A549 (cell line): Measurements from ENCODE around the gene EXPH5. TPM values are rescaled to one million over a fixed set of nuclear protein-coding genes. Genes with fewer than 3 reads are reported as not detected.

Source experiments
- ATAC-seq, 2 experiments: fragments of 200-7000 bp in 1 of 2; fragments of >200 bp in 1 of 2; cut with Nextera tagmentation in 1 of 2; cut with Tn5 transposase in 1 of 2; 3 replicates each; pipeline versions ENCODE4 v1.8.0 to v1.9.1; 2018 to 2020; ENCODE audit warnings: mild to moderate bottlenecking in 1 of 2, moderate library complexity in 1 of 2
- CTCF ChIA-PET: fragments of 300-600 bp; sonication (Branson Sonifier 250); formaldehyde crosslinking; extraction: SDS; loops from one replicate; lab custom pipeline; 2021; ENCODE audit warnings: antibody characterized with exemption, inconsistent platforms; lab: Yijun Ruan, JAX
- POLR2A ChIA-PET: fragments of 350-600 bp; formaldehyde crosslinking; extraction: SDS; loops from one replicate; lab custom pipeline; 2021; ENCODE audit warnings: antibody characterized with exemption, inconsistent platforms; lab: Yijun Ruan, JAX
- DNase-seq, 2 experiments: peaks; one replicate each; pipeline versions ENCODE4 v3.0.0 to v3.0.0-alpha.2; 2011 to 2016; ENCODE audit warnings: low read depth in 1 of 2, low spot score in 1 of 2
- FAIRE-seq: peaks from 2 replicates; lab custom pipeline; 2011; peaks lifted over from hg19 to GRCh38; lab: Jason Lieb, UNC
- H3K27ac ChIP-seq, 2 experiments: fragments of >200 bp; sonication (Bioruptor Twin); formaldehyde crosslinking; 3 replicates each; pipeline ENCODE4 v1.5.1; 2016 to 2017
- H3K4me1 ChIP-seq: fragments of >200 bp; sonication (Bioruptor Twin); formaldehyde crosslinking; 3 replicates; pipeline ENCODE4 v1.6.1; 2016
- H3K4me2 ChIP-seq: fragments of >200 bp; sonication (Bioruptor Twin); formaldehyde crosslinking; 3 replicates; pipeline ENCODE4 v1.6.1; 2016
- H3K4me3 ChIP-seq: fragments of >200 bp; sonication (Bioruptor Twin); formaldehyde crosslinking; 3 replicates; pipeline ENCODE4 v1.5.1; 2016
- H3K9me3 ChIP-seq: fragments of >200 bp; sonication (Bioruptor Twin); formaldehyde crosslinking; 3 replicates; pipeline ENCODE4 v1.6.1; 2016
- CBX2 ChIP-seq: fragments of 200-600 bp; sonication (generic); IDR thresholded peaks from 2 replicates; pipeline ENCODE4 v1.6.1; 2016; ENCODE audit warnings: low read depth, mild to moderate bottlenecking, borderline replicate concordance
- CEBPB ChIP-seq, 2 experiments: fragments of >200 bp in 1 of 2; sonication (Bioruptor Twin) in 1 of 2; formaldehyde crosslinking in 1 of 2; IDR thresholded peaks; 2 replicates each; pipeline ENCODE4 v1.6.1; 2012 to 2016
- CHD2 ChIP-seq: fragments of 150-350 bp; IDR thresholded peaks from 2 replicates; pipeline ENCODE4 v1.6.1; 2014; ENCODE audit warnings: low read length; ENCODE audit not compliant: partially characterized antibody
- CHD4 ChIP-seq: fragments of 200-600 bp; sonication (generic); IDR thresholded peaks from 2 replicates; pipeline ENCODE4 v1.6.1; 2016; ENCODE audit warnings: antibody characterized with exemption, mild to moderate bottlenecking, borderline replicate concordance
- EHMT2 ChIP-seq: fragments of 200-600 bp; sonication (generic); IDR thresholded peaks from 2 replicates; pipeline ENCODE4 v1.6.1; 2016; ENCODE audit warnings: antibody characterized with exemption, low read depth, mild to moderate bottlenecking, moderate library complexity
- EP300 ChIP-seq, 2 experiments: fragments of >200 bp; sonication (Bioruptor Twin); formaldehyde crosslinking; IDR thresholded peaks; 2 replicates in 1 of 2; 3 replicates in 1 of 2; pipeline ENCODE4 v1.6.1; 2016 to 2017
- GATA3 ChIP-seq: IDR thresholded peaks from 2 replicates; pipeline ENCODE4 v1.6.1; 2012; ENCODE audit warnings: borderline replicate concordance
- HDAC2 ChIP-seq: fragments of 200-600 bp; sonication (generic); IDR thresholded peaks from 2 replicates; pipeline ENCODE4 v1.6.1; 2016
- HOXA7 ChIP-seq: fragments of 250-450 bp; sonication (Bioruptor Pico); IDR thresholded peaks from 2 replicates; pipeline ENCODE4 v1.5.0; 2020; ENCODE audit warnings: mild to moderate bottlenecking, moderate library complexity
- HOXB5 ChIP-seq: fragments of 250-450 bp; sonication (Bioruptor Pico); IDR thresholded peaks from 2 replicates; pipeline ENCODE4 v1.5.0; 2020; ENCODE audit warnings: mild to moderate bottlenecking, moderate library complexity
- JUNB ChIP-seq: fragments of >200 bp; sonication (Bioruptor Twin); formaldehyde crosslinking; IDR thresholded peaks from 2 replicates; pipeline ENCODE4 v1.6.1; 2016
- KDM1A ChIP-seq: fragments of 200-600 bp; sonication (generic); IDR thresholded peaks from 2 replicates; pipeline ENCODE4 v1.6.1; 2016; ENCODE audit warnings: low read depth, mild to moderate bottlenecking
- MAZ ChIP-seq: fragments of 150-350 bp; IDR thresholded peaks from 2 replicates; pipeline ENCODE4 v1.6.1; 2014; ENCODE audit warnings: antibody characterized with exemption, low read depth, low read length, borderline replicate concordance
- NFE2L2 ChIP-seq: fragments of 150-350 bp; conservative IDR thresholded peaks from 2 replicates; pipeline ENCODE4 v1.6.1; 2014; ENCODE audit warnings: low read length
- NPAS2 ChIP-seq: fragments of 250-450 bp; sonication (Bioruptor Pico); IDR thresholded peaks from 2 replicates; pipeline ENCODE4 v1.8.0; 2022; ENCODE audit warnings: mild to moderate bottlenecking, moderate library complexity, borderline replicate concordance
- RCOR1 ChIP-seq: fragments of 150-350 bp; IDR thresholded peaks from 2 replicates; pipeline ENCODE4 v1.6.1; 2014; ENCODE audit warnings: antibody characterized with exemption, low read length, low read depth
- RFX5 ChIP-seq: fragments of 450-650 bp; IDR thresholded peaks from 2 replicates; pipeline ENCODE4 v1.7.1; 2014; ENCODE audit warnings: antibody characterized with exemption, mild to moderate bottlenecking, moderate library complexity
- RNF2 ChIP-seq: fragments of 200-600 bp; sonication (generic); IDR thresholded peaks from 2 replicates; pipeline ENCODE4 v1.6.1; 2016; ENCODE audit warnings: low read depth, mild to moderate bottlenecking, antibody characterized with exemption, moderate library complexity, borderline replicate concordance
- SMC3 ChIP-seq: fragments of >200 bp; sonication (Bioruptor Twin); formaldehyde crosslinking; IDR thresholded peaks from 3 replicates; pipeline ENCODE4 v1.6.1; 2018; ENCODE audit warnings: inconsistent platforms
- SREBF2 ChIP-seq: fragments of 450-650 bp; IDR thresholded peaks from 2 replicates; pipeline ENCODE4 v1.6.1; 2014; ENCODE audit warnings: mild to moderate bottlenecking, moderate library complexity
- TP53 ChIP-seq: fragments of 250-450 bp; sonication (Bioruptor Pico); IDR thresholded peaks from 2 replicates; pipeline ENCODE4 v1.5.0; 2021; ENCODE audit warnings: mild to moderate bottlenecking, moderate library complexity
- ZC3H11A ChIP-seq: fragments of 450-650 bp; IDR thresholded peaks from 2 replicates; pipeline ENCODE4 v1.6.1; 2014; ENCODE audit warnings: antibody characterized with exemption, mild to moderate bottlenecking
- ZFP36 ChIP-seq: fragments of 450-650 bp; IDR thresholded peaks from 2 replicates; pipeline ENCODE4 v1.6.1; 2014; ENCODE audit warnings: borderline replicate concordance; ENCODE audit not compliant: partially characterized antibody
- WGBS: methylation state at CpG from one replicate; pipeline ENCODE4 v1.1.6; 2017; ENCODE audit errors: missing lambda C conversion rate; 5-methylcytosine and 5-hydroxymethylcytosine counted together
- polyA plus RNA-seq, 4 experiments: library from polyadenylated mRNA; depleted of rRNA in 3 of 4; stranded (reverse); fragments of >200 nt; fragmentation: RNase III in 1 of 4; extraction: RNeasy Plus Mini Kit Qiagen cat#74134 plus additional on column Dnase treatment in 1 of 4; gene quantifications; 2 replicates in 3 of 4; 3 replicates in 1 of 4; pipeline ENCODE4 v1.2.3, GENCODE V29; 2011 to 2017
- TF ChIP-seq, protein P1 (sequence below): fragments of 250-450 bp; sonication (Bioruptor Pico); IDR thresholded peaks from 2 replicates; pipeline ENCODE4 v1.5.0; 2021; ENCODE audit warnings: mild to moderate bottlenecking, moderate library complexity, borderline replicate concordance
- TF ChIP-seq, protein P2 (sequence below): IDR thresholded peaks from 2 replicates; pipeline ENCODE4 v1.6.1; 2012
- TF ChIP-seq, protein P3 (sequence below): fragments of 250-450 bp; sonication (Bioruptor Pico); IDR thresholded peaks from 2 replicates; pipeline ENCODE4 v1.5.0; 2020; ENCODE audit warnings: low read depth, mild to moderate bottlenecking, moderate library complexity
- TF ChIP-seq, protein P4 (sequence below): fragments of >200 bp; sonication (Bioruptor Twin); formaldehyde crosslinking; IDR thresholded peaks from 3 replicates; pipeline ENCODE4 v1.6.1; 2016

Gene EXPH5
- polyA plus RNA-seq, 2 of the 4 experiments (the other 2 are of a cell fraction), result 0.01 to 0.37 TPM

DNA sequence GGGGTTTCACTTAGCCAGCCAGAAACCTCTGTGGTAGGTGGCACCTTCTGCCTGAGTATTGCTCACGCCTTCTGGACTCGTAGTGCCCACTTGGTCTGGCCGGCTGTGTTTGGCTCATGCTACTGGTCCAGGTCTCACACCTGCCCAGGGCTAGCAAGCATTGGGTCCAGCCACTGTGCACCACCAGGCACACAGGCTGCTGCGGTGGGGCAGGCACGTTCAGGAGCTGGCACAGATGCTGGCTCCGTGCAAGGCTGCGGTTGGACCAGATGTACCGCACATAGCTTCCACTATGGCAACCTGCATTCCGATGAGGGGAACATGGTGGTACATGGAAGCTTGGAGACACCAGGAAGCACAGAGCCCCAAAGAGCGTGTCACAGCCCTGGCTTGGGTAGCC lies 34.8 kb upstream of the EXPH5 start (continued):
- TF ChIP-seq CEBPB (IDR thresholded peaks at IDR 0.05), result no peak
- TF ChIP-seq CHD4, result no peak
- TF ChIP-seq CHD2, result no peak
- TF ChIP-seq GATA3, result no peak

DNA sequence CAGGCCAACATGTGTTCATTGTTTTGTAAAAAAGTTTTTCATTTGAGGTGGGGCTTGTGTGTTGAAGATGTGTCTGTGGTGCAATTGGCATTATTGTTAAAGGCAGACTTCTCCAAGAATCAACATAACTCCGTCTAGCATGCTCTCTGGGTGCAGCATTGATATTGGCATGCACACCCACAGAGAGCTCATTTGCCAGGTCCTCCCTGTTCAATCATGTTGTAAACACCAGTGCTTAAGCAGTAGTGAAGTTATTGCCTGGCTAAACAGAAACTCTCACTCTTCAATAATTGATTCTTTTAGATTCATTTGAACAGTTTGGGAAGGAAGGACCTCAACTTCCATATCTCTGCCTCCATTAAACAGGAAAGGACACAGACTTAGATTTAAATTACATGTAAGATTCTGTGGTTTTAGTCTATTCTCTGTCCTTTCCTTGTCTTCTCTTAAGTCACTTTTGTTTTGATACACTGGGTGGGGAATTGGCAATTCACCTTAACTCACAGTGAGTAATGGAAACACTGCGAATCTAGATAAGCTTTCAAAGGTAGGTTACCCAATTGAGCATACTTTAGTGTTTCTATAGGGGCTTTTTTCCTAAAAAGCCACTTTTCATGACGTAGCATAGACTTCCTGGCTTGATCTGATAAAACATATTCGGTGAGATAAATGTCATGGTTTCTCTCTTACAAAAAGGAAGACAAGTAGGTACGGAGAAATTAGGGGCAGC lies 30.8 kb upstream of the EXPH5 start:
- H3K4me1 ChIP-seq, result peaks cover 17% of the 10 kb centered on the region; the same call in 2 of the 3 replicates
- POLR2A ChIA-PET, result no interaction called here
- TF ChIP-seq EP300 (IDR thresholded peaks at IDR 0.05) (no peak), NFE2L2 (no peak), ZFP36 (no peak), CBX2 (no peak), HDAC2 (no peak), ZC3H11A (no peak), JUNB (no peak), SREBF2 (no peak), NPAS2 (CRISPR knock-in tag) (no peak)
- TF ChIP-seq, protein P1, sequence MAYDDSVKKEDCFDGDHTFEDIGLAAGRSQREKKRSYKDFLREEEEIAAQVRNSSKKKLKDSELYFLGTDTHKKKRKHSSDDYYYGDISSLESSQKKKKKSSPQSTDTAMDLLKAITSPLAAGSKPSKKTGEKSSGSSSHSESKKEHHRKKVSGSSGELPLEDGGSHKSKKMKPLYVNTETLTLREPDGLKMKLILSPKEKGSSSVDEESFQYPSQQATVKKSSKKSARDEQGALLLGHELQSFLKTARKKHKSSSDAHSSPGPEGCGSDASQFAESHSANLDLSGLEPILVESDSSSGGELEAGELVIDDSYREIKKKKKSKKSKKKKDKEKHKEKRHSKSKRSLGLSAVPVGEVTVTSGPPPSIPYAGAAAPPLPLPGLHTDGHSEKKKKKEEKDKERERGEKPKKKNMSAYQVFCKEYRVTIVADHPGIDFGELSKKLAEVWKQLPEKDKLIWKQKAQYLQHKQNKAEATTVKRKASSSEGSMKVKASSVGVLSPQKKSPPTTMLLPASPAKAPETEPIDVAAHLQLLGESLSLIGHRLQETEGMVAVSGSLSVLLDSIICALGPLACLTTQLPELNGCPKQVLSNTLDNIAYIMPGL (CRISPR knock-in tag), result no peak
- TF ChIP-seq, protein P2, sequence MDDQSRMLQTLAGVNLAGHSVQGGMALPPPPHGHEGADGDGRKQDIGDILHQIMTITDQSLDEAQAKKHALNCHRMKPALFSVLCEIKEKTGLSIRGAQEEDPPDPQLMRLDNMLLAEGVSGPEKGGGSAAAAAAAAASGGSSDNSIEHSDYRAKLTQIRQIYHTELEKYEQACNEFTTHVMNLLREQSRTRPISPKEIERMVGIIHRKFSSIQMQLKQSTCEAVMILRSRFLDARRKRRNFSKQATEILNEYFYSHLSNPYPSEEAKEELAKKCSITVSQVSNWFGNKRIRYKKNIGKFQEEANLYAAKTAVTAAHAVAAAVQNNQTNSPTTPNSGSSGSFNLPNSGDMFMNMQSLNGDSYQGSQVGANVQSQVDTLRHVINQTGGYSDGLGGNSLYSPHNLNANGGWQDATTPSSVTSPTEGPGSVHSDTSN, result no peak
- ATAC-seq (no peak), DNase-seq (no peak), FAIRE-seq (no peak)
- no peak overlapping the region for H3K4me3 ChIP-seq
- no peak overlapping the region for H3K4me2 ChIP-seq
- peaks cover 8% of the 10 kb centered on the region; the same call in 1 of the 3 replicates for H3K9me3 ChIP-seq
- CTCF ChIA-PET, result no interaction called here
- H3K27ac ChIP-seq, result no peak overlapping the region
- WGBS, result 75% methylated on average over 5 of the region's 5 CpGs

DNA sequence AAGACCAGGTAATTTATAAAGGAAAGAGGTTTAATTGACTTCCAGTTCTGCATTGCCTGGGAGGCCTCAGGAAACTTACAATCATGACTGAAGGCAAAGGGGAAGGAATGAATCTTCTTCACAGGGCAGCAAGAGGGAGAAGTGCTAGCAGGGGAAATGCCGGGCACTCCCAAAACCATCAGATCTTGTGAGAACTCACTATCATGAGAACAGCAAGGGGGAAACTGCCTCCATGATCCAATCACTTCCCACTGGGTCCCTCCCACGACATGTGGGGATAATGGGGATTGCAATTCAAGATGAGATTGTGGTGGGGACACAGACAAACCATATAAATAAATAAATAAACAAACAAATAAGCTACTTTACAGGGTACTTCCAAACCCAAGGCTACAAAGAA lies 28.8 kb upstream of the EXPH5 start:
- DNase-seq (no peak), ATAC-seq (no peak), FAIRE-seq (no peak)
- H3K4me2 ChIP-seq, result no peak overlapping the region
- no peak overlapping the region for H3K4me3 ChIP-seq
- ChIA-PET POLR2A (no interaction called here), CTCF (interaction anchor here (1.0 kb wide), 1 partner anchor 8 kb away, joined by 3 read pairs; no protein-coding TSS in a partner anchor)
- H3K9me3 ChIP-seq, result peaks cover 8% of the 10 kb centered on the region; the same call in 1 of the 3 replicates
- H3K4me1 ChIP-seq, result peaks cover 29% of the 10 kb centered on the region; the same call in 2 of the 3 replicates
- no peak overlapping the region for H3K27ac ChIP-seq
- no peak for TF ChIP-seq RNF2
- TF ChIP-seq, protein P3, sequence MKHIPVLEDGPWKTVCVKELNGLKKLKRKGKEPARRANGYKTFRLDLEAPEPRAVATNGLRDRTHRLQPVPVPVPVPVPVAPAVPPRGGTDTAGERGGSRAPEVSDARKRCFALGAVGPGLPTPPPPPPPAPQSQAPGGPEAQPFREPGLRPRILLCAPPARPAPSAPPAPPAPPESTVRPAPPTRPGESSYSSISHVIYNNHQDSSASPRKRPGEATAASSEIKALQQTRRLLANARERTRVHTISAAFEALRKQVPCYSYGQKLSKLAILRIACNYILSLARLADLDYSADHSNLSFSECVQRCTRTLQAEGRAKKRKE (CRISPR knock-in tag), result no peak
- no peak for TF ChIP-seq RCOR1
- no peak for TF ChIP-seq CEBPB (IDR thresholded peaks at IDR 0.05)
- no peak for TF ChIP-seq HOXA7 (CRISPR knock-in tag)
- TF ChIP-seq, protein P2, result no peak
- no peak for TF ChIP-seq HOXB5
- TF ChIP-seq MAZ, result no peak
- no peak for TF ChIP-seq RFX5
- TF ChIP-seq, protein P4, sequence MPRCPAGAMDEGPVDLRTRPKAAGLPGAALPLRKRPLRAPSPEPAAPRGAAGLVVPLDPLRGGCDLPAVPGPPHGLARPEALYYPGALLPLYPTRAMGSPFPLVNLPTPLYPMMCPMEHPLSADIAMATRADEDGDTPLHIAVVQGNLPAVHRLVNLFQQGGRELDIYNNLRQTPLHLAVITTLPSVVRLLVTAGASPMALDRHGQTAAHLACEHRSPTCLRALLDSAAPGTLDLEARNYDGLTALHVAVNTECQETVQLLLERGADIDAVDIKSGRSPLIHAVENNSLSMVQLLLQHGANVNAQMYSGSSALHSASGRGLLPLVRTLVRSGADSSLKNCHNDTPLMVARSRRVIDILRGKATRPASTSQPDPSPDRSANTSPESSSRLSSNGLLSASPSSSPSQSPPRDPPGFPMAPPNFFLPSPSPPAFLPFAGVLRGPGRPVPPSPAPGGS, result no peak
- no peak for TF ChIP-seq SMC3
- TF ChIP-seq EHMT2, result no peak
- TF ChIP-seq CHD2, result no peak
- no peak for TF ChIP-seq TP53
- no peak for TF ChIP-seq KDM1A
- 84% methylated on average over 2 of the region's 2 CpGs for WGBS
